Transverse colon (tissue), 4 donors: ENCODE measurements around the gene MBOAT1. TPM values are rescaled to one million over a fixed set of nuclear protein-coding genes. Genes with fewer than 3 reads are reported as not detected.
"Not testable (repeated sequence)": the region's sequence is repeated elsewhere in the genome, so short reads cannot be mapped to it uniquely, and the experiment has no call there.

Experiments used
- DNase-seq: peaks from one replicate; pipeline ENCODE4 v3.0.0-alpha.2; 2019
- H3K27ac ChIP-seq, 4 donors: fragments of 200-600 bp; sonication (generic); 2 replicates each; pipeline ENCODE4 v1.5.1; 2016 to 2018; ENCODE audit warnings: inconsistent platforms in 4 of 4
- H3K27me3 ChIP-seq: fragments of 200-600 bp; sonication (generic); 2 replicates; pipeline ENCODE4 v1.5.1; 2017; ENCODE audit warnings: inconsistent platforms
- H3K36me3 ChIP-seq, 4 donors: fragments of 200-600 bp; sonication (generic); 2 replicates each; pipeline ENCODE4 v1.5.1; 2017 to 2019; ENCODE audit warnings: inconsistent platforms in 4 of 4
- H3K4me1 ChIP-seq, 4 donors: fragments of 200-600 bp; sonication (generic); 2 replicates each; pipeline ENCODE4 v1.5.1; 2017 to 2020; ENCODE audit warnings: inconsistent platforms in 4 of 4
- H3K4me3 ChIP-seq, 4 donors: fragments of 200-600 bp; sonication (generic); 1 replicate in 1 of 4; 2 replicates in 3 of 4; pipeline versions ENCODE4 v1.5.1 to v1.6.1; 2017 to 2019; ENCODE audit warnings: inconsistent platforms in 4 of 4
- H3K9me3 ChIP-seq, 2 donors: fragments of 200-600 bp; sonication (generic); 2 replicates each; pipeline ENCODE4 v1.5.1; 2017 to 2019; ENCODE audit warnings: inconsistent platforms in 2 of 2
- EP300 ChIP-seq: sonication (generic); formaldehyde crosslinking; IDR thresholded peaks from one replicate; pipeline ENCODE4 v1.6.1; 2017; ENCODE audit warnings: antibody characterized with exemption, low read depth
- POLR2A ChIP-seq: fragments of 450-650 bp; IDR thresholded peaks from one replicate; pipeline ENCODE4 v1.6.1; 2016; ENCODE audit warnings: antibody characterized with exemption, mild to moderate bottlenecking, moderate library complexity
- POLR2AphosphoS5 ChIP-seq, 3 donors: sonication (generic); formaldehyde crosslinking; IDR thresholded peaks; one replicate each; pipeline ENCODE4 v1.6.1; 2016; ENCODE audit warnings: antibody characterized with exemption in 3 of 3
- WGBS, 2 donors: methylation state at CpG; one replicate each; pipeline ENCODE4 v1.1.5; 2018; ENCODE audit warnings: low coverage in 1 of 2; 5-methylcytosine and 5-hydroxymethylcytosine counted together
- in situ Hi-C, 4 donors: fragments of 200-750 bp; cut with MboI; loops; one replicate each; pipeline versions ENCODE4 v1.15.0 to v1.15.1; 2017; ENCODE audit warnings: low sequenced_read_pairs in 3 of 4, low pct_ligation_motif_present in 1 of 4, low pct_unique_long_range_greater_than_20kb in 1 of 4
- intact Hi-C: fragments of 100-400 bp; cut with DNase I; formaldehyde crosslinking; loops from one replicate; pipeline ENCODE4 v1.15.1; 2023; ENCODE audit warnings: low total_unique reads
- total RNA-seq, 4 donors: library from RNA; depleted of rRNA; stranded (reverse); fragments of >200 nt; gene quantifications; one replicate each; pipeline ENCODE4 v1.1.0, GENCODE V29; 2016
- TF ChIP-seq, protein P1 (sequence below), 5 experiments: fragments of 200-600 bp in 3 of 5; fragments of 450-650 bp in 2 of 5; sonication (generic) in 3 of 5; IDR thresholded peaks; 1 replicate in 2 of 5; 2 replicates in 3 of 5; pipeline ENCODE4 v1.5.1; 2016 to 2017; ENCODE audit warnings: antibody characterized with exemption in 5 of 5, inconsistent platforms in 3 of 5, mild to moderate bottlenecking in 2 of 5, moderate library complexity in 1 of 5

Gene MBOAT1
- total RNA-seq, 4 donors from 2014 or later, result 10.3 to 85.3 (median 66.5) TPM

DNA sequence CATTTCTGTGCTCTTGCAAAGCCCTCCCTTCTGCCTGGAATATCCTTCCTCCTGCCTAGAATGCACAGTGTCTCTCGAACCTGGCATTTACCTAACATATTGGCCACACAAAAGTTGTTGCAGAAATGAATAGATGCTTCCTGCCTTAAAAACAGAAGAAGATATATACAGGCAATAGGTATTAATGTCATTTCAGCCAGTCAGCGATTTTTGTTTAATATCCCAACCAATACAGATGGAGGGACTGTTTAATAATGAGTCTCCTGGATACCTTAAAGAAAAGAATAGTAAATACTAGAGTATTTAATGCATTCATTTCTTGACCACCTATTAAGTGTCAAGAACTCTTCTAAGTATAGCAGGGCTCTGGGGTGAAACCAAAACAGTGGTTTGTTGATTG, 70.3 kb downstream of the MBOAT1 start:
- Histone ChIP-seq H3K9me3 (no peaks in the 10 kb centered on the region), H3K27me3 (no peaks in the 10 kb centered on the region), H3K4me1 (no peaks in the 10 kb centered on the region), H3K36me3 (peaks cover 0 to 10% (median 0%) of the 10 kb centered on the region in 4 donors), H3K4me3 (no peak overlapping the region), H3K27ac (no peak overlapping the region)
- TF ChIP-seq POLR2A (no peak), EP300 (no peak), POLR2AphosphoS5 (IDR thresholded peaks at IDR 0.05) (no peak)
- TF ChIP-seq, protein P1, sequence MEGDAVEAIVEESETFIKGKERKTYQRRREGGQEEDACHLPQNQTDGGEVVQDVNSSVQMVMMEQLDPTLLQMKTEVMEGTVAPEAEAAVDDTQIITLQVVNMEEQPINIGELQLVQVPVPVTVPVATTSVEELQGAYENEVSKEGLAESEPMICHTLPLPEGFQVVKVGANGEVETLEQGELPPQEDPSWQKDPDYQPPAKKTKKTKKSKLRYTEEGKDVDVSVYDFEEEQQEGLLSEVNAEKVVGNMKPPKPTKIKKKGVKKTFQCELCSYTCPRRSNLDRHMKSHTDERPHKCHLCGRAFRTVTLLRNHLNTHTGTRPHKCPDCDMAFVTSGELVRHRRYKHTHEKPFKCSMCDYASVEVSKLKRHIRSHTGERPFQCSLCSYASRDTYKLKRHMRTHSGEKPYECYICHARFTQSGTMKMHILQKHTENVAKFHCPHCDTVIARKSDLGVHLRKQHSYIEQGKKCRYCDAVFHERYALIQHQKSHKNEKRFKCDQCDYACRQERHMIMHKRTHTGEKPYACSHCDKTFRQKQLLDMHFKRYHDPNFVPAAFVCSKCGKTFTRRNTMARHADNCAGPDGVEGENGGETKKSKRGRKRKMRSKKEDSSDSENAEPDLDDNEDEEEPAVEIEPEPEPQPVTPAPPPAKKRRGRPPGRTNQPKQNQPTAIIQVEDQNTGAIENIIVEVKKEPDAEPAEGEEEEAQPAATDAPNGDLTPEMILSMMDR (IDR thresholded peaks at IDR 0.05), result no peak
- in situ Hi-C loops (no loop called here), intact Hi-C loops (no loop called here)
- no peak for DNase-seq
- 90 to 93% methylated on average over 2 of the region's 2 CpGs for WGBS, 2 donors

DNA sequence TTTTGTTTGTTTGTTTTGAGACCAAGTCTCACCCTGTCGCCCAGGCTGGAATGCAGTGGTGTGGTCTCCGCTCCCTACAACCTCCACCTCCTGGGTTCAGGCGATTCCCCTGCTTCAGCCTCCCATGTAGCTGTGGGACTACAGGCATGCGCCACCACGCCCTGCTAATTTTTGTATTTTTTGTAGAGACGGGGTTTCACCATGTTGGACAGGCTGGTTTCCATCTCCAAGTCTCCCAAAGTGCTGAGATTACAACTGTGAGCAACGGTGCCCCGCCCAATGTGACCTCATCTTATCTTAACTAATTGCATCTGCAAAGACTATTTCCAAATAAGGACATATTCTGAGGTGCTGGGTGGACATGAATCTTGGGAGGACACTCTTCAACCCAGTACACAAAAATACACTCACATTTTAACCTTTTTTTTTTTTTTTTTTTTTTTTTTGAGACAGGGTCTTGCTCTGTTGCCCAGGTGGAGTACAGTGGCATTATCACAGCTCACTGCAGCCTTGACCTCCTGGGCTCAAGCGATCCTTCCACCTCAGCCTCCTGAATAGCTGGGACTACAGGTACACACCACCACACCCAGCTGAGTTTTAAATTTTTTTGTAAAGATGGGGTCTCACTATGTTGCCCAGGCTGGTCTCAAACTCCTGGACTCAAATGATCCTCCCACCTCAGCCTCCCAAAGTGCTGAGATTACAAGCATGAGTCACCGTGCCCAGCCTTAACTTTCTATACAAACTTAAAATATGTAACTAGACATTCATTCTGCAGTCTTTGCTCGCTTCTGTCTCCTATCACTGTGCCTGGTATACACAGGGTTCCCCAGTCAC, 72.9 kb downstream of the MBOAT1 start:
- peaks cover 0 to 10% (median 0%) of the 10 kb centered on the region in 4 donors for H3K36me3 ChIP-seq
- 85 to 92% methylated on average over 2 to 11 of the region's 11 CpGs for WGBS, 2 donors
- H3K4me3 ChIP-seq, H3K9me3 ChIP-seq, in situ Hi-C loops, H3K27me3 ChIP-seq, H3K27ac ChIP-seq, DNase-seq: not testable (repeated sequence)
- intact Hi-C loops, result loop anchor here (5.0 kb wide), 1 partner anchor 1987 kb away; no protein-coding TSS in a partner anchor
- H3K4me1 ChIP-seq, result peaks cover 0 to 22% (median 10%) of the 10 kb centered on the region in 4 donors

DNA sequence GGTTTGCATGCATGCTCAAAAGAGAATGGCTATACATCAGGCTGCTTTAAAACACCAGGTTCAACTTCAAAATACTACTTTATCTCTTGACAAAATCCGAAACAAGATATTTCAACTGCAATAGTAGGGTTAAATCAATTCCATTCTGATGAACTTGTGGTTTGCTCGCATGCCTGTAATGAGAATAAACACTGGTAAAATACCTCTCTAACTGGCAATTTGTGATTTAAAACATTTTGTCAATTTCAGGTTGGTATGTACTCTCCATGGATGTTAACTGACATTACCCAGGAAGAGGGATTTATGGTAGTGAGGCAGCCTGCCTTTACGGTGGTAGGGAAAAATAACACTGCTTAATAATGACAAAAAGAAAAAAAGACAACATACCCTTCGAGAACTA, 74.4 kb downstream of the MBOAT1 start:
- Histone ChIP-seq H3K4me1 (peaks cover 0 to 28% (median 14%) of the 10 kb centered on the region in 4 donors), H3K9me3 (no peaks in the 10 kb centered on the region), H3K36me3 (peaks cover 0 to 5% (median 0%) of the 10 kb centered on the region in 4 donors), H3K4me3 (no peak overlapping the region), H3K27me3 (no peaks in the 10 kb centered on the region), H3K27ac (no peak overlapping the region)
- TF ChIP-seq POLR2A, result no peak
- TF ChIP-seq EP300, result no peak
- no peak for TF ChIP-seq POLR2AphosphoS5 (IDR thresholded peaks at IDR 0.05)
- TF ChIP-seq, protein P1 (IDR thresholded peaks at IDR 0.05), result no peak
- no peak for DNase-seq
- WGBS, 2 donors, result 88 to 91% methylated on average over 4 of the region's 4 CpGs
- in situ Hi-C loops, result no loop called here
- intact Hi-C loops, result loop anchor here (5.0 kb wide), 1 partner anchor 1986 kb away; no protein-coding TSS in a partner anchor

DNA sequence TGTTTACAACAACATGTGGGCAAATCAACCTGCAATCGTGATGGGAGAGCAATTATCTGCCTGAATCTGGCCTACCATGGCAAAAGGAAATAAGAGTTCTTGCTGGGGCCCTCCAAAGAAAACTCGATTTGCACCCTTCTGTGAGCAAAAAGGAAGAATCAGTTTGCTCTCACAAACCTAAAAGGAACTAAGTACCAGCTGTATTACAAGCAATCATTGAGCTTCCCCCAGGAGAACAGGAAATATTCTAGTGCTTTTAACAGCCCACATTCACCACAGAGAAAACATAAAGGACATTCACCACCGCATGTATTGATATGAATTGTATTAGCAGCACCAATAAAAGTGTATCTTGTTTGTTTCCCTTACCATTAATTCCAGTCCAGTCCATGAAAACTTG, 75.0 kb downstream of the MBOAT1 start:
- H3K36me3 ChIP-seq, result peaks cover 0 to 5% (median 0%) of the 10 kb centered on the region in 4 donors
- peaks cover 0 to 28% (median 14%) of the 10 kb centered on the region in 4 donors for H3K4me1 ChIP-seq
- in situ Hi-C loops, result no loop called here
- 60 to 77% methylated on average over 3 of the region's 3 CpGs for WGBS, 2 donors
- intact Hi-C loops, result loop anchor here (5.0 kb wide), 1 partner anchor 1985 kb away; no protein-coding TSS in a partner anchor
- no peak overlapping the region for H3K4me3 ChIP-seq
- H3K27ac ChIP-seq, result no peak overlapping the region
- TF ChIP-seq, protein P1 (IDR thresholded peaks at IDR 0.05), result no peak
- TF ChIP-seq POLR2AphosphoS5 (IDR thresholded peaks at IDR 0.05), result no peak
- no peak for TF ChIP-seq POLR2A
- no peak for TF ChIP-seq EP300
- no peaks in the 10 kb centered on the region for H3K27me3 ChIP-seq
- DNase-seq, result no peak
- H3K9me3 ChIP-seq, result no peaks in the 10 kb centered on the region
